Measurements from ENCODE around the gene SVEP1.

Gene SVEP1

GRCh38 chr9:110588296-110588695 is 8.8 kb upstream of the SVEP1 start:
- no peak for TF ChIP-seq CTCF (IDR thresholded peaks at IDR 0.05; ENCODE audit: low read depth, low read length, missing control alignments)

GRCh38 chr9:110583237-110583636 is 3.7 kb upstream of the SVEP1 start:
- in situ Hi-C loops (cut with HindIII; ENCODE audit: low pct_ligation_motif_present, low sequenced_read_pairs), result no loop called here
- Histone ChIP-seq H3K27me3 (replicated peaks) (no peaks in the 10 kb centered on the region), H3K36me3 (replicated peaks) (no peaks in the 10 kb centered on the region), H3K27ac (no peak overlapping the region), H3K4me3 (ENCODE audit: low read depth, low read length) (no peak overlapping the region)
- DNase-seq, result peak; percentile 51
- TF ChIP-seq CTCF (IDR thresholded peaks at IDR 0.05; ENCODE audit: low read depth, low read length, missing control alignments), result peak; percentile 40

More at GRCh38 chr9:110588296-110588695, 8.8 kb upstream of the SVEP1 start:
- in situ Hi-C loops (cut with HindIII; ENCODE audit: low pct_ligation_motif_present, low sequenced_read_pairs), result no loop called here
- peak; percentile 40 for DNase-seq
- Histone ChIP-seq H3K27ac (no peak overlapping the region), H3K4me3 (ENCODE audit: low read depth, low read length) (no peak overlapping the region), H3K27me3 (replicated peaks) (no peaks in the 10 kb centered on the region), H3K36me3 (replicated peaks) (no peaks in the 10 kb centered on the region)

- Histone ChIP-seq H3K27ac (no peak overlapping the region), H3K4me3 (ENCODE audit: low read depth, low read length) (no peak overlapping the region), H3K36me3 (replicated peaks) (no peaks in the 10 kb centered on the region), H3K27me3 (replicated peaks) (no peaks in the 10 kb centered on the region)
- TF ChIP-seq CTCF (IDR thresholded peaks at IDR 0.05; ENCODE audit: low read depth, low read length, missing control alignments), result no peak
- no peak for DNase-seq
- in situ Hi-C loops (cut with HindIII; ENCODE audit: low pct_ligation_motif_present, low sequenced_read_pairs), result no loop called here
These were observed 2.6 kb upstream of the SVEP1 start for GRCh38 chr9:110582156-110582555.

GRCh38 chr9:110580850-110581249 is 1.3 kb upstream of the SVEP1 start:
- in situ Hi-C loops (cut with HindIII; ENCODE audit: low pct_ligation_motif_present, low sequenced_read_pairs), result no loop called here
- no peaks in the 10 kb centered on the region for H3K27me3 ChIP-seq (replicated peaks)

GRCh38 chr9:110579862-110580219 is 300 bp upstream of the SVEP1 start:
- H3K27me3 ChIP-seq (replicated peaks), result no peaks in the 10 kb centered on the region
- peak overlapping the region; percentile 60 for H3K4me3 ChIP-seq (ENCODE audit: low read depth, low read length)
- H3K36me3 ChIP-seq (replicated peaks), result no peaks in the 10 kb centered on the region
- no peak overlapping the region for H3K27ac ChIP-seq
- no peak for DNase-seq
- in situ Hi-C loops (cut with HindIII; ENCODE audit: low pct_ligation_motif_present, low sequenced_read_pairs), result no loop called here
- no peak for TF ChIP-seq CTCF (IDR thresholded peaks at IDR 0.05; ENCODE audit: low read depth, low read length, missing control alignments)

More at GRCh38 chr9:110580850-110581249, 1.3 kb upstream of the SVEP1 start:
- H3K36me3 ChIP-seq (replicated peaks), result no peaks in the 10 kb centered on the region
- no peak overlapping the region for H3K4me3 ChIP-seq (ENCODE audit: low read depth, low read length)
- DNase-seq, result no peak
- H3K27ac ChIP-seq, result no peak overlapping the region
- TF ChIP-seq CTCF (IDR thresholded peaks at IDR 0.05; ENCODE audit: low read depth, low read length, missing control alignments), result no peak

- Histone ChIP-seq H3K4me3 (ENCODE audit: low read depth, low read length) (peak overlapping the region; percentile 60), H3K36me3 (replicated peaks) (no peaks in the 10 kb centered on the region), H3K27ac (no peak overlapping the region), H3K27me3 (replicated peaks) (no peaks in the 10 kb centered on the region)
- DNase-seq, result no peak
- TF ChIP-seq CTCF (IDR thresholded peaks at IDR 0.05; ENCODE audit: low read depth, low read length, missing control alignments), result no peak
- in situ Hi-C loops (cut with HindIII; ENCODE audit: low pct_ligation_motif_present, low sequenced_read_pairs), result no loop called here
These were observed 937 bp downstream of the SVEP1 start for GRCh38 chr9:110578575-110579033.

All from brain microvascular endothelial cell (primary cell).